ENCODE data around the gene LGALS3BP. TPM values are rescaled to one million over a fixed set of nuclear protein-coding genes. Genes with fewer than 3 reads are reported as not detected.
A peak's percentile ranks its signal among the peaks of the same experiment; 100 is the strongest.

Gene LGALS3BP
- total and polyA plus RNA-seq, 2 experiments from 2014 or later: 15.1 to 36.5 TPM

GRCh38 chr17:78986649-78987328, 7.1 kb upstream of the LGALS3BP start (continued):
- TF ChIP-seq REST (IDR thresholded peaks at IDR 0.05; ENCODE audit: unreplicated experiment) (no peak), CTCF (conservative IDR thresholded peaks at IDR 0.05; ENCODE audit: low read depth in 2 of 2) (0 out of 4 replicates have a peak, but pooled peaks of 1 of the 2 experiments have one; percentile 1)

- Mint-ChIP-seq H3K27me3 (ENCODE audit: insufficient read depth, low read depth, poor library complexity) (peaks cover 13% of the 10 kb centered on the region), H3K4me1 (peaks cover 14% of the 10 kb centered on the region), H3K36me3 (ENCODE audit: low read depth) (peaks cover 6% of the 10 kb centered on the region; the same call in 2 of the 3 replicates), H3K27ac (peak overlapping the region; percentile 91), H3K9me3 (no peaks in the 10 kb centered on the region), H3K4me3 (peak overlapping the region; percentile 55; the same call in 1 of the 3 replicates)
- Histone ChIP-seq H3K4me1 (ENCODE audit: insufficient read depth) (peaks cover 10% of the 10 kb centered on the region), H2AFZ (no peak overlapping the region), H3K4me3 (no peak overlapping the region), H3K4me2 (peak overlapping the region; percentile 11), H3K27ac (ENCODE audit: low read depth) (no peak overlapping the region), H3F3A (replicated peaks; ENCODE audit: low read depth) (no peaks in the 10 kb centered on the region), H4K20me1 (replicated peaks; ENCODE audit: insufficient read depth) (no peaks in the 10 kb centered on the region), H3K36me3 (ENCODE audit: insufficient read depth) (0 out of 2 replicates have a peak, but pooled peaks cover 3% of the 10 kb centered on the region), H3K9me2 (ENCODE audit: insufficient read depth) (no peaks in the 10 kb centered on the region), H3K79me2 (replicated peaks; ENCODE audit: insufficient read depth) (no peaks in the 10 kb centered on the region), H3K27me3 (ENCODE audit: insufficient read depth) (no peaks in the 10 kb centered on the region)
- no peak for ATAC-seq
- peak in 1 of 2 experiments; percentile 13; a peak in 1 of 4 replicates for TF ChIP-seq CTCF (conservative IDR thresholded peaks at IDR 0.05; ENCODE audit: low read depth in 2 of 2)
- TF ChIP-seq JUNB (IDR thresholded peaks at IDR 0.05; ENCODE audit: unreplicated experiment): no peak
- DNase-seq (ENCODE audit: low spot score): no peak
Measured at GRCh38 chr17:78986048-78986648, 6.4 kb upstream of the LGALS3BP start.

Measured in GM23338 (cell line).